GM12878 (cell line): ENCODE results near the gene PCSK5. TPM values are rescaled to one million over a fixed set of nuclear protein-coding genes. Genes with fewer than 3 reads are reported as not detected.

ENCODE experiments used
- ATAC-seq: fragments of 200-7000 bp; cut with Tn5 transposase; 3 replicates; pipeline ENCODE4 v1.9.1; 2020; ENCODE audit warnings: mild to moderate bottlenecking, moderate library complexity
- BruUV-seq: library from RNA; stranded (reverse); fragments of 400-500 nt; replicated peaks from 2 replicates; lab custom pipeline; 2021; lab: Mats Ljungman, UMichigan
- CTCF ChIA-PET: fragments of 300-600 bp; sonication (Branson Sonifier 250); formaldehyde crosslinking; extraction: SDS; loops from one replicate; lab custom pipeline; 2021; ENCODE audit warnings: inconsistent platforms; lab: Yijun Ruan, JAX
- POLR2A ChIA-PET: fragments of 350-600 bp; formaldehyde crosslinking; extraction: SDS; loops from one replicate; lab custom pipeline; 2021; ENCODE audit warnings: inconsistent platforms; lab: Charles Lee
- RAD21 ChIA-PET: fragments of 300-600 bp; sonication (Branson Sonifier 250); formaldehyde crosslinking; loops from one replicate; lab custom pipeline; 2023; ENCODE audit warnings: antibody characterized with exemption; ENCODE audit not compliant: unreplicated experiment; lab: Charles Lee
- SMC1A ChIA-PET: fragments of 300-600 bp; sonication (Branson Sonifier 250); formaldehyde crosslinking; loops from one replicate; lab custom pipeline; 2023; ENCODE audit not compliant: unreplicated experiment, uncharacterized antibody; lab: Charles Lee
- DNase-seq: peaks from one replicate; pipeline ENCODE4 v3.0.0-alpha.2; 2011; ENCODE audit warnings: low read depth, low spot score
- FAIRE-seq: peaks from 3 replicates; lab custom pipeline; 2011; peaks lifted over from hg19 to GRCh38; lab: Jason Lieb, UNC
- H2AFZ ChIP-seq: 2 replicates; pipeline ENCODE4 v1.6.0; 2011; ENCODE audit warnings: low read depth, low read length, control low read depth; ENCODE audit not compliant: control insufficient read depth
- H3K27ac ChIP-seq: 2 replicates; pipeline ENCODE4 v1.5.1; 2011; ENCODE audit warnings: control low read depth; ENCODE audit not compliant: control insufficient read depth, insufficient read depth
- H3K27me3 ChIP-seq, 2 experiments: replicated peaks in 1 of 2; 2 replicates each; pipeline versions ENCODE4 v1.6.0 to v1.6.1; 2011; ENCODE audit warnings: low read length in 1 of 2; ENCODE audit not compliant: control insufficient read depth in 2 of 2, insufficient read depth in 2 of 2
- H3K36me3 ChIP-seq, 2 experiments: 2 replicates each; pipeline ENCODE4 v1.5.1; 2011; ENCODE audit warnings: low read length in 1 of 2; ENCODE audit not compliant: control insufficient read depth in 2 of 2, insufficient read depth in 2 of 2
- H3K4me1 ChIP-seq: 2 replicates; pipeline ENCODE4 v1.6.1; 2011; ENCODE audit warnings: mild to moderate bottlenecking, low read length, moderate library complexity, mixed read lengths; ENCODE audit not compliant: control insufficient read depth, insufficient read depth
- H3K4me2 ChIP-seq: 2 replicates; pipeline ENCODE4 v1.6.0; 2011; ENCODE audit warnings: control low read depth; ENCODE audit not compliant: control insufficient read depth, insufficient read depth
- H3K4me3 ChIP-seq: fragments of 200-600 bp; sonication (generic); 2 replicates; pipeline ENCODE4 v1.5.1; 2016
- H3K79me2 ChIP-seq: 2 replicates; pipeline ENCODE4 v1.6.0; 2011; ENCODE audit warnings: low read length; ENCODE audit not compliant: control insufficient read depth, insufficient read depth
- H3K9ac ChIP-seq: 2 replicates; pipeline ENCODE4 v1.8.0; 2011; ENCODE audit warnings: low read length, control low read depth, mixed read lengths; ENCODE audit not compliant: control insufficient read depth, insufficient read depth
- H3K9me3 ChIP-seq: replicated peaks from 3 replicates; pipeline ENCODE4 v1.5.1; 2011; ENCODE audit warnings: mild to moderate bottlenecking, low read length; ENCODE audit not compliant: control insufficient read depth, insufficient read depth
- H4K20me1 ChIP-seq: 2 replicates; pipeline ENCODE4 v1.6.0; 2011; ENCODE audit not compliant: control insufficient read depth, insufficient read depth
- ATF3 ChIP-seq: IDR thresholded peaks from 2 replicates; pipeline ENCODE4 v1.6.1; 2011; ENCODE audit warnings: low read depth, mild to moderate bottlenecking, low read length, moderate library complexity, borderline replicate concordance; ENCODE audit errors: extremely low read depth
- BHLHE40 ChIP-seq, 2 experiments: fragments of 450-650 bp in 1 of 2; IDR thresholded peaks; 2 replicates each; pipeline ENCODE4 v1.6.1; 2011 to 2017; ENCODE audit warnings: low read depth in 2 of 2, borderline replicate concordance in 1 of 2, improper control_type of control experiment in 1 of 2, low read length in 1 of 2, mild to moderate bottlenecking in 1 of 2
- CEBPB ChIP-seq, 2 experiments: fragments of 150-350 bp in 1 of 2; IDR thresholded peaks; 2 replicates each; pipeline ENCODE4 v1.6.1; 2012 to 2014; ENCODE audit warnings: low read depth in 2 of 2, low read length in 2 of 2, borderline replicate concordance in 1 of 2, inconsistent platforms in 1 of 2
- CHD1 ChIP-seq: IDR thresholded peaks from 2 replicates; pipeline ENCODE4 v1.6.1; 2012; ENCODE audit warnings: low read depth, low read length, improper control_type of control experiment
- DPF2 ChIP-seq: fragments of 450-650 bp; IDR thresholded peaks from 2 replicates; pipeline ENCODE4 v1.6.1; 2017; ENCODE audit warnings: mild to moderate bottlenecking
- E4F1 ChIP-seq: fragments of 450-650 bp; IDR thresholded peaks from 2 replicates; pipeline ENCODE4 v1.6.1; 2018; ENCODE audit warnings: borderline replicate concordance, mild to moderate bottlenecking; ENCODE audit not compliant: partially characterized antibody
- IKZF1 ChIP-seq: fragments of 450-650 bp; conservative IDR thresholded peaks from 2 replicates; pipeline ENCODE4 v1.6.1; 2017; ENCODE audit warnings: antibody characterized with exemption, mild to moderate bottlenecking
- IRF5 ChIP-seq: fragments of 450-650 bp; IDR thresholded peaks from 2 replicates; pipeline ENCODE4 v1.6.1; 2017; ENCODE audit warnings: borderline replicate concordance
- LARP7 ChIP-seq: fragments of 450-650 bp; IDR thresholded peaks from 2 replicates; pipeline ENCODE4 v1.6.1; 2017; ENCODE audit warnings: mild to moderate bottlenecking
- RAD51 ChIP-seq: fragments of 450-650 bp; IDR thresholded peaks from 2 replicates; pipeline ENCODE4 v1.6.1; 2016; ENCODE audit warnings: moderate library complexity, mild to moderate bottlenecking, inconsistent platforms
- TCF12 ChIP-seq: IDR thresholded peaks from 2 replicates; pipeline ENCODE4 v1.6.1; 2011; ENCODE audit warnings: low read depth, mild to moderate bottlenecking, low read length
- USF2 ChIP-seq: IDR thresholded peaks from 2 replicates; pipeline ENCODE4 v1.6.1; 2011; ENCODE audit warnings: low read depth, low read length, improper control_type of control experiment, borderline replicate concordance
- WRNIP1 ChIP-seq: IDR thresholded peaks from 2 replicates; pipeline ENCODE4 v1.6.1; 2011; ENCODE audit warnings: low read depth, low read length, improper control_type of control experiment, borderline replicate concordance
- ZBTB33 ChIP-seq: fragments of 450-650 bp; IDR thresholded peaks from 2 replicates; pipeline ENCODE4 v1.6.1; 2017; ENCODE audit warnings: mild to moderate bottlenecking
- WGBS: methylation state at CpG from one replicate; pipeline ENCODE4 v1.1.6; 2016; ENCODE audit warnings: low lambda C conversion rate; ENCODE audit not compliant: insufficient replicate concordance, insufficient coverage; ENCODE audit errors: missing lambda C conversion rate; 5-methylcytosine and 5-hydroxymethylcytosine counted together
- in situ Hi-C: fragments of 300-500 bp; cut with MboI; formaldehyde crosslinking; loops from 9 replicates; pipeline ENCODE4 v1.14.3; 2018; ENCODE audit warnings: mixed read lengths
- intact Hi-C: fragments of 100-400 bp; cut with micrococcal nuclease; formaldehyde crosslinking; loops from one replicate; pipeline ENCODE4 v1.14.2; 2022; ENCODE audit not compliant: unreplicated experiment
- polyA plus RNA-seq, 11 experiments: library from polyadenylated mRNA; depleted of rRNA in 4 of 11; unstranded in 6 of 11; stranded (reverse) in 5 of 11; fragments of >200 nt; fragmentation: Nextera tagmentation in 4 of 11; fragmentation: Illumina TruSeq in 1 of 11; extraction: Ambion mirVana in 4 of 11; extraction: Trizol in 1 of 11; gene quantifications; 1 replicate in 1 of 11; 2 replicates in 10 of 11; pipeline versions ENCODE4 v1.2.1 to v1.2.3, GENCODE V29; 2011 to 2016; ENCODE audit warnings: inconsistent platforms in 2 of 11, missing spikeins in 2 of 11, low read depth in 1 of 11
- total RNA-seq, 4 experiments: library from RNA; depleted of rRNA in 3 of 4; stranded (reverse); fragments of >200 nt in 3 of 4; fragmentation: Illumina TruSeq in 1 of 4; extraction: Trizol in 1 of 4; gene quantifications; 2 replicates each; pipeline versions ENCODE4 v1.2.1 to v1.2.3, GENCODE V29; 2013 to 2021

PCSK5 gene
- total and polyA plus RNA-seq, 10 of the 15 experiments (the other 5 are each of a cell fraction or from before 2014, with no cell fraction given) = 0.01 to 0.13 (median 0.04) TPM; not detected in 3

- in situ Hi-C loops = no loop called here
- intact Hi-C loops = no loop called here
- SMC1A ChIA-PET = no interaction called here
These were observed 425.6 kb downstream of the PCSK5 start for GRCh38 chr9:76316069-76316468.

More at GRCh38 chr9:76316069-76316468, 425.6 kb downstream of the PCSK5 start:
- no peak overlapping the region for H2AFZ ChIP-seq
- H3K9me3 ChIP-seq = no peaks in the 10 kb centered on the region
- WGBS = 4% methylated on average over 2 of the region's 2 CpGs
- H3K4me2 ChIP-seq = no peak overlapping the region
- no peaks in the 10 kb centered on the region for H3K27me3 ChIP-seq
- H3K4me3 ChIP-seq = no peak overlapping the region
- ChIA-PET POLR2A (no interaction called here), RAD21 (no interaction called here), CTCF (no interaction called here)
- no peak overlapping the region for H3K27ac ChIP-seq
- FAIRE-seq = no peak
- no peaks in the 10 kb centered on the region for H3K4me1 ChIP-seq
- TF ChIP-seq BHLHE40 (IDR thresholded peaks at IDR 0.05; ENCODE audit: borderline replicate concordance in 1 of 2, low read depth in 2 of 2, low read length in 1 of 2) (no peak), CHD1 (no peak), E4F1 (no peak), ZBTB33 (no peak), TCF12 (no peak), LARP7 (no peak), WRNIP1 (no peak), USF2 (no peak), IKZF1 (no peak), DPF2 (no peak), ATF3 (no peak), CEBPB (IDR thresholded peaks at IDR 0.05; ENCODE audit: borderline replicate concordance in 1 of 2, low read depth in 2 of 2, low read length in 2 of 2) (no peak), RAD51 (no peak), IRF5 (no peak)
- no peak for DNase-seq
- H3K79me2 ChIP-seq = no peaks in the 10 kb centered on the region
- H4K20me1 ChIP-seq = no peaks in the 10 kb centered on the region
- no peaks in the 10 kb centered on the region for H3K36me3 ChIP-seq
- no peak for ATAC-seq
- H3K9ac ChIP-seq = no peak overlapping the region
- BruUV-seq = no TSS peak
